Keratinocyte (primary cell): Measurements from ENCODE around the gene DLK2. TPM values are rescaled to one million over a fixed set of nuclear protein-coding genes. Genes with fewer than 3 reads are reported as not detected.

Experiments
- DNase-seq: peaks from one replicate; pipeline ENCODE4 v3.0.0-alpha.2; 2011; ENCODE audit warnings: low read depth, missing footprints, low spot score
- FAIRE-seq: peaks from 2 replicates; lab custom pipeline; 2011; peaks lifted over from hg19 to GRCh38; lab: Jason Lieb, UNC
- H2AFZ ChIP-seq: 2 replicates; pipeline ENCODE4 v1.6.0; 2012; ENCODE audit warnings: low read length, control low read depth, inconsistent platforms; ENCODE audit not compliant: control insufficient read depth
- H3K27ac ChIP-seq: 2 replicates; pipeline ENCODE4 v1.5.1; 2011; ENCODE audit warnings: low read length; ENCODE audit not compliant: control insufficient read depth, insufficient read depth
- H3K27me3 ChIP-seq: 3 replicates; pipeline ENCODE4 v1.6.0; 2011; ENCODE audit warnings: low read length; ENCODE audit not compliant: control insufficient read depth, insufficient read depth; ENCODE audit errors: extremely low read depth
- H3K36me3 ChIP-seq, 2 experiments: 2 replicates in 1 of 2; 3 replicates in 1 of 2; pipeline ENCODE4 v1.5.1; 2011; ENCODE audit warnings: low read length in 2 of 2, mild to moderate bottlenecking in 1 of 2; ENCODE audit not compliant: control insufficient read depth in 2 of 2, insufficient read depth in 2 of 2; ENCODE audit errors: extremely low read depth in 1 of 2
- H3K4me1 ChIP-seq: 3 replicates; pipeline ENCODE4 v1.5.1; 2011; ENCODE audit warnings: low read length; ENCODE audit not compliant: control insufficient read depth, insufficient read depth; ENCODE audit errors: extremely low read depth
- H3K4me2 ChIP-seq: 3 replicates; pipeline ENCODE4 v1.6.0; 2011; ENCODE audit warnings: low read depth, low read length; ENCODE audit not compliant: control insufficient read depth, insufficient read depth; ENCODE audit errors: extremely low read depth
- H3K4me3 ChIP-seq, 3 experiments: fragments of 200-600 bp in 1 of 3; sonication (generic) in 1 of 3; 2 replicates in 2 of 3; 3 replicates in 1 of 3; pipeline ENCODE4 v1.5.1; 2011 to 2016; ENCODE audit warnings: low read length in 3 of 3, mild to moderate bottlenecking in 3 of 3, control low read depth in 2 of 3, inconsistent platforms in 1 of 3, low read depth in 1 of 3, mixed read lengths in 1 of 3, mixed run types in 1 of 3, moderate library complexity in 1 of 3; ENCODE audit not compliant: control insufficient read depth in 2 of 3, insufficient read depth in 2 of 3; ENCODE audit errors: extremely low read depth in 1 of 3
- H3K79me2 ChIP-seq: 2 replicates; pipeline ENCODE4 v1.6.0; 2012; ENCODE audit warnings: low read length; ENCODE audit not compliant: control insufficient read depth, insufficient read depth
- H3K9ac ChIP-seq: 3 replicates; pipeline ENCODE4 v1.6.0; 2011; ENCODE audit warnings: low read length; ENCODE audit not compliant: control insufficient read depth, insufficient read depth; ENCODE audit errors: extremely low read depth
- H3K9me1 ChIP-seq: 3 replicates; pipeline ENCODE4 v1.6.0; 2011; ENCODE audit warnings: low read length; ENCODE audit not compliant: control insufficient read depth, insufficient read depth; ENCODE audit errors: extremely low read depth
- H3K9me3 ChIP-seq: 2 replicates; pipeline ENCODE4 v1.5.1; 2012; ENCODE audit warnings: low read depth, low read length; ENCODE audit not compliant: control insufficient read depth
- H4K20me1 ChIP-seq: 3 replicates; pipeline ENCODE4 v1.6.0; 2011; ENCODE audit warnings: low read length; ENCODE audit not compliant: control insufficient read depth, insufficient read depth; ENCODE audit errors: extremely low read depth
- EZH2 ChIP-seq: IDR thresholded peaks from one replicate; pipeline ENCODE4 v1.6.1; 2012; ENCODE audit warnings: inconsistent platforms, mild to moderate bottlenecking, low read length, moderate library complexity
- dilution Hi-C: fragments of 300-500 bp; cut with MboI; formaldehyde crosslinking; loops from one replicate; pipeline ENCODE4 v1.7.0; 2020; ENCODE audit warnings: low sequenced_read_pairs; ENCODE audit not compliant: extremely low pct_ligation_motif_present
- polyA plus RNA-seq, 5 experiments: library from polyadenylated mRNA; depleted of rRNA in 3 of 5; stranded (reverse) in 3 of 5; stranded (forward) in 1 of 5; unstranded in 1 of 5; fragments of >200 nt; gene quantifications; 1 replicate in 1 of 5; 2 replicates in 3 of 5; 3 replicates in 1 of 5; pipeline versions ENCODE4 v1.2.1 to v1.2.3, GENCODE V29; 2011 to 2012; ENCODE audit warnings: missing spikeins in 2 of 5, low read depth in 1 of 5, low replicate concordance in 1 of 5
- TF ChIP-seq, protein P1 (sequence below), 3 experiments: IDR thresholded peaks in 1 of 3; conservative IDR thresholded peaks in 1 of 3; optimal IDR thresholded peaks in 1 of 3; 2 replicates in 2 of 3; 3 replicates in 1 of 3; pipeline versions ENCODE3 to v1.5.1; 2011; ENCODE audit warnings: low read length in 3 of 3, mild to moderate bottlenecking in 3 of 3, moderate library complexity in 2 of 3, control low read depth in 1 of 3, inconsistent platforms in 1 of 3; ENCODE audit not compliant: insufficient read depth in 2 of 3; ENCODE audit errors: extremely low read depth in 1 of 3

DLK2 gene
- polyA plus RNA-seq, 1 donor (not counting 4 experiments of a cell fraction or from before 2014, with no cell fraction given): 19.8 TPM

GRCh38 chr6:43445576-43445975 is 9.8 kb downstream of the DLK2 start:
- peaks cover 41 to 56% of the 10 kb centered on the region in 2 experiments for H3K36me3 ChIP-seq
- no peaks in the 10 kb centered on the region for H3K4me1 ChIP-seq
- H3K9me1 ChIP-seq: no peaks in the 10 kb centered on the region
- H3K4me2 ChIP-seq: no peak overlapping the region
- no peaks in the 10 kb centered on the region for H4K20me1 ChIP-seq
- no peaks in the 10 kb centered on the region for H3K27me3 ChIP-seq
- no peak overlapping the region for H3K27ac ChIP-seq
- dilution Hi-C loops: no loop called here
- H3K79me2 ChIP-seq: no peaks in the 10 kb centered on the region
- H3K9ac ChIP-seq: no peak overlapping the region
- H3K4me3 ChIP-seq: no peak overlapping the region
- TF ChIP-seq EZH2: no peak
- TF ChIP-seq, protein P1, sequence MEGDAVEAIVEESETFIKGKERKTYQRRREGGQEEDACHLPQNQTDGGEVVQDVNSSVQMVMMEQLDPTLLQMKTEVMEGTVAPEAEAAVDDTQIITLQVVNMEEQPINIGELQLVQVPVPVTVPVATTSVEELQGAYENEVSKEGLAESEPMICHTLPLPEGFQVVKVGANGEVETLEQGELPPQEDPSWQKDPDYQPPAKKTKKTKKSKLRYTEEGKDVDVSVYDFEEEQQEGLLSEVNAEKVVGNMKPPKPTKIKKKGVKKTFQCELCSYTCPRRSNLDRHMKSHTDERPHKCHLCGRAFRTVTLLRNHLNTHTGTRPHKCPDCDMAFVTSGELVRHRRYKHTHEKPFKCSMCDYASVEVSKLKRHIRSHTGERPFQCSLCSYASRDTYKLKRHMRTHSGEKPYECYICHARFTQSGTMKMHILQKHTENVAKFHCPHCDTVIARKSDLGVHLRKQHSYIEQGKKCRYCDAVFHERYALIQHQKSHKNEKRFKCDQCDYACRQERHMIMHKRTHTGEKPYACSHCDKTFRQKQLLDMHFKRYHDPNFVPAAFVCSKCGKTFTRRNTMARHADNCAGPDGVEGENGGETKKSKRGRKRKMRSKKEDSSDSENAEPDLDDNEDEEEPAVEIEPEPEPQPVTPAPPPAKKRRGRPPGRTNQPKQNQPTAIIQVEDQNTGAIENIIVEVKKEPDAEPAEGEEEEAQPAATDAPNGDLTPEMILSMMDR (optimal IDR thresholded peaks at IDR 0.05 in 1 of 3, IDR thresholded peaks at IDR 0.05 in 1 of 3, conservative IDR thresholded peaks at IDR 0.05 in 1 of 3; ENCODE audit: extremely low read depth in 1 of 3, insufficient read depth in 2 of 3, low read length in 3 of 3): no peak
- FAIRE-seq: no peak
- no peaks in the 10 kb centered on the region for H3K9me3 ChIP-seq
- H2AFZ ChIP-seq: no peak overlapping the region
- DNase-seq: no peak

- Histone ChIP-seq H3K9me3 (no peaks in the 10 kb centered on the region), H3K4me1 (no peaks in the 10 kb centered on the region), H3K79me2 (no peaks in the 10 kb centered on the region), H3K4me2 (no peak overlapping the region), H3K4me3 (no peak overlapping the region), H3K9ac (no peak overlapping the region), H3K27me3 (no peaks in the 10 kb centered on the region), H3K36me3 (peaks cover 41 to 52% of the 10 kb centered on the region in 2 experiments), H4K20me1 (no peaks in the 10 kb centered on the region), H3K27ac (no peak overlapping the region), H3K9me1 (no peaks in the 10 kb centered on the region), H2AFZ (no peak overlapping the region)
- TF ChIP-seq EZH2: no peak
- TF ChIP-seq, protein P1 (optimal IDR thresholded peaks at IDR 0.05 in 1 of 3, IDR thresholded peaks at IDR 0.05 in 1 of 3, conservative IDR thresholded peaks at IDR 0.05 in 1 of 3; ENCODE audit: extremely low read depth in 1 of 3, insufficient read depth in 2 of 3, low read length in 3 of 3): no peak
- DNase-seq: no peak
- FAIRE-seq: no peak
- dilution Hi-C loops: no loop called here
Observed at GRCh38 chr6:43444582-43444981, 10.8 kb downstream of the DLK2 start.
